ENCODE results near the gene UTS2.

DNA sequence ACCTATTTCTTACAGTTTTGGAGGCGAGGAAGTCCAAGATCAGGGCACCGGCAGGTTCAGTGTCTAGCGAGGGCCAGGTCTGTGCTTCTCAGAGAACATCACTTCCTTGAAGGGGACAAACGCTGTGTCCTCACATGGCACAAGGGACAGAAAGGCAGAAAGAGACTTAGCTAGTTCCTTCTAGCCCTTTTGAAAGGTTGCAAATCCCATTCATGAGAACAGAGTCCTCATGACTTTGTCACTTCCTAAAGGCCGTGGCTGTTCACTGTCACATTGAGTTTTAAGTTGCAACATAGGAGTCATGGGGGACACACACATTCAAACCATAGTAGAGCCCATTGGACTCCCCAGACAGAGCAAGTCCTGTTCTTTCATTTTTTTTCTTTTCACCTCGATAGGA is 41.4 kb downstream of the UTS2 start:
- TF ChIP-seq, protein P1, sequence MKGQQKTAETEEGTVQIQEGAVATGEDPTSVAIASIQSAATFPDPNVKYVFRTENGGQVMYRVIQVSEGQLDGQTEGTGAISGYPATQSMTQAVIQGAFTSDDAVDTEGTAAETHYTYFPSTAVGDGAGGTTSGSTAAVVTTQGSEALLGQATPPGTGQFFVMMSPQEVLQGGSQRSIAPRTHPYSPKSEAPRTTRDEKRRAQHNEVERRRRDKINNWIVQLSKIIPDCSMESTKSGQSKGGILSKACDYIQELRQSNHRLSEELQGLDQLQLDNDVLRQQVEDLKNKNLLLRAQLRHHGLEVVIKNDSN (CRISPR knock-in tag; IDR thresholded peaks at IDR 0.05), result no peak
- TF ChIP-seq SP1 (CRISPR knock-in tag; conservative IDR thresholded peaks at IDR 0.05), result no peak
- TF ChIP-seq, protein P2, sequence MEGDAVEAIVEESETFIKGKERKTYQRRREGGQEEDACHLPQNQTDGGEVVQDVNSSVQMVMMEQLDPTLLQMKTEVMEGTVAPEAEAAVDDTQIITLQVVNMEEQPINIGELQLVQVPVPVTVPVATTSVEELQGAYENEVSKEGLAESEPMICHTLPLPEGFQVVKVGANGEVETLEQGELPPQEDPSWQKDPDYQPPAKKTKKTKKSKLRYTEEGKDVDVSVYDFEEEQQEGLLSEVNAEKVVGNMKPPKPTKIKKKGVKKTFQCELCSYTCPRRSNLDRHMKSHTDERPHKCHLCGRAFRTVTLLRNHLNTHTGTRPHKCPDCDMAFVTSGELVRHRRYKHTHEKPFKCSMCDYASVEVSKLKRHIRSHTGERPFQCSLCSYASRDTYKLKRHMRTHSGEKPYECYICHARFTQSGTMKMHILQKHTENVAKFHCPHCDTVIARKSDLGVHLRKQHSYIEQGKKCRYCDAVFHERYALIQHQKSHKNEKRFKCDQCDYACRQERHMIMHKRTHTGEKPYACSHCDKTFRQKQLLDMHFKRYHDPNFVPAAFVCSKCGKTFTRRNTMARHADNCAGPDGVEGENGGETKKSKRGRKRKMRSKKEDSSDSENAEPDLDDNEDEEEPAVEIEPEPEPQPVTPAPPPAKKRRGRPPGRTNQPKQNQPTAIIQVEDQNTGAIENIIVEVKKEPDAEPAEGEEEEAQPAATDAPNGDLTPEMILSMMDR (IDR thresholded peaks at IDR 0.05), result no peak

Data from WTC11 (cell line).